Islet of Langerhans (tissue), 1 donor: ENCODE measurements around the gene HNRNPA2B1.
"Not testable (repeated sequence)": the region's sequence is repeated elsewhere in the genome, so short reads cannot be mapped to it uniquely, and the experiment has no call there.

Source experiments
- FAIRE-seq: peaks from one replicate; lab custom pipeline; 2011; peaks lifted over from hg19 to GRCh38; lab: Jason Lieb, UNC

Gene HNRNPA2B1

DNA sequence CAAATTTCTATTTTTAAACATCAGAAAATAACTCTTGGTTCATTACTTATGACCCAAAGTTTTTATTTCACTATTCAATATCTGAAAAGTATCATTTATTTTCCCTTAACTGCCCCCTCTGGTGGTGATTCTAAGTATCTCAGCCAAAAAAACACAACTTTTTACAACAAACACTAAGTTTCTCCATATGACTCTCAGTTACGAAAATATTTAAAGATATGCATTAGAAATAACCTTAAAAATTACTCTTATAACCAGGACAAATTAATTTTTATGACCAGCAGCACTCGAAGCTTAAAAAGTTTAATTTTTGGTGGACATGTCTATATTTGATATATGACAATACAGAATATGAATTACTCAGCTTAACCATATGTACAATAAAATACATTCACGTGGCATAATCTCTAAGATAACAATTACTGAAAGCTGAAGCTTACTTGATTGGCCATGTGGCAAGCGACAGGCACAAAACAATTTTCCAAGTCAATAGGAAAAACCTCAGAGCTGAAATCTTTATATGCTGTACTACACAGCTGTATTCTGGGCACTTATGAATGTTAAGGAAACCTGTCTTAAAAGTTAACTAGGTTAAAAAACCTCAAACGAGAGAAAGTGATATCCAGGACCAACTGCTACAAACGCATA, 2.3 kb downstream of the HNRNPA2B1 start:
- peak; percentile 74 for FAIRE-seq

DNA sequence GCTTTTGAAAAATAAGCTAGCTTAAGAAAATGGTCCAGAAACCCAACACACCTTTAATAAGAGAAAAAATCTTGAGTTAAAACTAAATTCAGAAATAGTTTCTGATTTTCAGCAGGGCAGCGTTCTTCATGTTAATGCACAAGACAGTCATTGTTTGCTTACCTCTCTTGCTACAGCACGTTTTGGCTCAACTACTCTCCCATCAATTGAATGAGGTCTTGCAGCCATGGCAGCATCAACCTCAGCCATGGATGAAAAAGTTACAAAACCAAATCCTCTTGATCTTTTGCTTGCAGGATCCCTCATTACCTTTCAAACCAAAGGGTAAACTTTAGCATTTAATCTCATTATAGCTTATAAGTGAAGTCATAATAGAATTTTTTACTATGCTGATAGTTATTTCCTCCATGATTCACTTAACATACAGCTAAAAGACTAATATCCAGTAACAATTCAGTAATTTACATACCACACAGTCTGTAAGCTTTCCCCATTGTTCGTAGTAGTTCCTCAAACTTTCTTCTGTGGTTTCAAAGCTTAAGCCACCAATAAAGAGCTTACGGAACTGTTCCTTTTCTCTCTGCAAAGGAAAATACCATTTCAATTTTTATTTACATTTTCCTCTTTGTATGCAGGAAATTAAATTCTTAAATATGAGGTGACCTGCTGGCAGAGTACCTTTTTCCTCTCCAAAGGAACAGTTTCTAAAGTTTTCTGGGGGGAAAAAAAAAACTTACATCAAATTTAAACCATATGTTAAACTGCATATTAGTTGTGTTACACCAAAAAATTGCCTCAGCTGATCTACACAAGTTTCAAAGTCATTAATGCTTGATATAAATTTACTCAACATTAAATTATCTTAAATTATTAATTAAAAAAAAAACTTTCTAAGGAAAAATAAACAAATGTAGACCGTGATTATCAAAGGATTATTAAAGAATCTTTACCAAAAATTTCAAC, 3.1 kb downstream of the HNRNPA2B1 start:
- no peak for FAIRE-seq

DNA sequence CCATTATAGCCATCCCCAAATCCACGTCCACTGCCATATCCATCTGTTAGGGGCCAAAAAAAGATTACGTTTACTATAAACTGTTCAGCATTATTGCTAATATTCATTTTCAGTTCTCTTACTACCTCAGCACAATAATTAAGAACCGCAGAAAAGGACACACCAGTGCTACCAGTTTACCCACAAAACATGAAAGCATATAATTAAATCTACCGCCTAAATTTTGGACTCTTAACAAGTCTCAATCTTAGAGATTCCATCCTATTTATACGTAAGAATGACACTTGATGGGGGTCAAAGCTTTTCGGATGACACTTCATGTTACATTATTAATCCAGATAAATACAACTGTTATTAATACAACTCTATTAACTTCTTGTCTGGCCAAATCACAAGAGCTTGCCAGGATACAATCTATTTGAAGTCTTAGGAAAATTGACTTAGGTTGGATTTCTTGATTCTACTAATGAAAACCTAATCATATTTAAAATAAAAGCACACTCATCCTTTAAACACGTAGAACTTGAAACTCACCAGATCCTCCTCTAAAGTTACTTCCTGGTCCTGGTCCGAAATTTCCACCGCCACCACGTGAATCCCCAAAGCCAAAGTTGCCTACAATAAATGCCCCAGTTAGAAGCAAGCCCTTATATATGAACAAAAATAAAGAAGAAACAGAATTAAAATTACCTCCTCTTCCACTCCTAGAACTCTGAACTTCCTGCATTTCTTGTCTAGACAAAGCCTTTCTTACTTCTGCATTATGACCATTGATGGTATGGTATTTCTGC, 4.5 kb downstream of the HNRNPA2B1 start:
- no peak for FAIRE-seq

DNA sequence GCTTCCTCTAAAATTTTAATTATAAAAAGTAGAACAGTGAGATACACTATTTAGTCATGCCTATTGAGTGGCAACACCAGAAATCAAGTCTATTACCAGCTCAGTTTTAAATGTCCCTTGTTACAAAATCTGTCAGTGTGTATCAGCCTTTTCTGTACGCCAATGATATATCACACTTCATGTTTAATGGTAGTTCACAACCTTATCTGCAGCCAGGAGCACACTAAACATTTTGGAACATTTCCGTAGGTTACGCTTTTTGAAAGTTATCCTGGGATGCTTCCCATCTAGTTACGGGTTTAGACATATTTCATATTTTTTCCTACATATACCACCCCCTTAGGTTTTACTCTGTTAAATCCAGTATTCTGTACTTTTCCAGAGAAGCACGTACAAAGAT, 5.4 kb downstream of the HNRNPA2B1 start:
- FAIRE-seq, result no peak

DNA sequence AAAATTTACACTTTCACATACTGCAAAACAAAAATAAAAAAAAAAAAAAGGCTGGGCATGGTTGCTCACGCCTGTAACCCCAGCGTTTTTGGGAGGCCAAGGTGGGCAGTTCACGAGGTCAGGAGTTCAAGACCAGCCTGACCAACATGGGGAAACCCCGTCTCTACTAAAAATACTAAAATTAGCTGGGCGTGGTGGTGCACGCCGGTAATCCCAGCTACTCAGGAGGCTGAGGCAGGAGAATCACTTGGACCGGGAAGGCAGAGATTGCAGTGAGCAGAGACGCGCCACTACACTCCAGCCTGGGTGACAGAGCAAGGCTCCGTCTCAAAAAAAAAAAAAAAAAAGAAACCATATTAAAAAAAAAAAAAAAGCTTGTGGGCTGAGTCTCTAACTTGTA, 5.8 kb downstream of the HNRNPA2B1 start:
- FAIRE-seq, result not testable (repeated sequence)

DNA sequence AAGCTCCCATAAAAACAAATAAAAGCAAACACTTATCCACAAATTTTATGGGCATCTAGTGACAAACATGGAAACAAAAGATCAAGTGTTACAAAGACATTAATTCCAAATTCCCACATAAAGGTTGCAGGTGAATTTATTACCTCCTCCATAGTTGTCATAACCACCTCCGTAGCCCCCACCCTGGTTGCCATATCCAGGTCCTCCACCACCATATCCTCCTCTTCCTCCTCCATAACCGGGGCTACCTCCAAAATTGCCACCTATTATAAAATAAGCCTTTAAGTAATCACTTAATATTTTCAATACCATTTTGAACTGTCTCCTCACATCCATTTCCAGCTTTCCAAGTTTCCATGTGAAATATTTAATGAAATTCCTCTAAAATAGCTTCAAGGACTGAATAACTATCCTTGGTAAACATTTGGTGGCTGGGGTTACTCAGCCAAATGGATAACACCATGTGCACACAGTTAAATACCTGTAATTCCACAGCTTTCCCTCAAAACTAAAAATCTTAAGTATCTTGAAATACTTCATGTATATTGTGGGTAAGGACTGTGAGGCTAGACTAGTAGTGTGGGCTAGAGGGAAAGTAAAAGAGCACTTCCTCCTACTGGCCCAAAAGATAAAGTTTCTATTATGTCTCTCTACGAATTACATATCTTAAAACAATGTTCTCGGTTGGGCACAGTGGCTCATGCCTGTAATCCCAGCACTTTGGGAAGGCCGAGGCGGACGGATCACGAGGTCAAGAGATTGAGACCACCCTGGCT, 6.9 kb downstream of the HNRNPA2B1 start:
- no peak for FAIRE-seq

DNA sequence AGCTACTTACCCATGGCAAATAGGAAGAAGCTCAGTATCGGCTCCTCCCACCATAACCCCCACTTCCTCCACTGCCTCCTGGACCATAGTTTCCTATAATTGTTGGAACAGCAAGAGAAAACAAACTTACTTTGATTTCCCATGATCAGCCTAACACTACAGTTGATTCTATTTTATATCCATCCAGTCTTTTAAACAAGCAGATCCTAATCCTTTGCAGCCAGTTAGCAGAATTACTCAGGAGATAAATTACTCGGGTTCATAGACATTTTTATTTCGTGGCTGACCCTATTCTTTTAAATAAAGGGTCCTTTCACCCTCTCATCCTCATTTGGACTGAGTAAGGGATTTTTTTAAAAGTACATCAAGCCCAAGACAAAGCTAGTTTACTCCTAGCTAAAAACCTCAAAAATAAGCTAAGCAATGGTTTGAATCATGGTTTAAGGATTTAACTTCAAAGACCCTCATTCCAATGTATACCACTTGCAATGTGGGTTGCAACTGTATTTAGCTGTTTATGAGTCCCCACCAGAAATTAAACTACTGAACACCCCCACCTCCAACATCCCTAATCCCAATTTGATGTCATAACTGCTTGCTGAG, 8.0 kb downstream of the HNRNPA2B1 start:
- FAIRE-seq, result no peak

DNA sequence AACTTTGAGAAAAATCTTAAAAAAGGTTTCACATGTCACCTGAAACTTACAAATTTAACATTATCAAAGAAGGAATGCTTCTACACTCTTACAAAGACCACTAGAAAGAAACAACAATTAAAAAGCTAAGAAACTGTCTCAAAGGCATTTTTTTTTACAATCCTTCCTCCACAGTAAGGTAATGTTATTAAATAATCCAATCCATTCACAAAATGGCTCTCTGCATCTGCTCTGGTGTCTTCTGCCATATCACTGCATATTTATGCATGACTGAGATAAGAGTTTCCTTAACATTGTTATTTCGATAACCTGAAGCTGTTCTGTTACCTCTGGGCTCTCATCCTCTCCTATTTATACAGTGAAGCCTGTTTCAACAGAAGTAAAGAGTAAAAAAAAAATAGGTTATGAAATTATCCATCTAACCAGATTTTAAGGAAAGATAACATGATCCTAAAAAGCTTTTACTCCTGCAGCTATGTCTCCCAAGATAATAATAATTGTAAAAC, 8.5 kb downstream of the HNRNPA2B1 start:
- FAIRE-seq, result no peak

DNA sequence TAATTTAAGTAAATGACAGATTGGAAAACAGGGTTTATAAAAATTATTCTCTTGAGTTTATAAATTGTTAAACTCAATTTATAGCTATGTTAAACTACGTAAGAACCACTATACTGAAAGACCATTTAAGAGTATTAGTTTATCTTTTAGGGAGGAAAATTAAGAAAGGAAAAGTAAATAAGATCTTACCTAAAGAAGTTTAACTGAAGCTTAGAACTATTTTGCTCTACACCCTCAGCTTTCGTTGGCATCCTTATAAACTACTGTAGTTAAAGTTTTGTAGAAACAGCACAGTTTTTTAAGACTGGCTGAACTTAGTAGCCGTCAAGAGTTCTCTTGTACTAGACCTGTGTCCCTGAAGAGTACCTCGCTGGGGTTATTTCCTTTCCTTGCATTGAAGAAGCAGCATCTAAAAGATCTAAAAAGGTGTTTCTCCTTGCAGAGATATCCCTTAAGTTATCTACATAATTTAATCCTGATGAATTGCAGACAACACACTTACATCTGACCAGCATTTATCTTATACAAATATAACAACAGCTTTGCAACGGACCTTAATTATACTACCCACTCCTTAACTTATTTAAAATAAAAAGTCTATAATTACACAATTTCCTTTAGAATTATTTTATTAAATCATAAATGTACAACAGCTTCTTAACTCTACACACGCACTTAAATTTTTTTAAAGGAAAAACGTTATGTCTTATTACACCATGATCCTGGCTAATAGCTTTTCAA, 9.1 kb downstream of the HNRNPA2B1 start:
- FAIRE-seq, result no peak

DNA sequence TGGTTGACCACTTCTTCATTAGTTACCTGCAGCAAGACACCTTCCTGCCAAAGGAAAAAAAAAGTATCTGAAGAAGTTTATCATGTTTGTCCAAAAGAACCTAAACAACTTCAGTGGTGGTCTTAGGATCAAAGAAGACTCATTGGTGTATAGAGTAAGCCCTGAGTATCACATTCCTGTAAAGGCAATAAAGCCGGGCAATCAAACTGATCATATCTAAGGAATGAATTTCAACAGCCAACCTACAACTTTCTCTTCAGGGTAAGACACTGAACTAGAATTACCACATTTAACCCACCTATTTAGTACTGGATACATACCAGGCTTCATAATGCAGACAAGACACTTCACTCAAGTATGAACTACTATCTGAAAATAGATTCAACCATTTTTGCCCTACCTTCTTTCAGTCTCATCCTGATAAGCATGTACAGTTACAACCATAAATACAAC, 10.1 kb downstream of the HNRNPA2B1 start:
- no peak for FAIRE-seq

DNA sequence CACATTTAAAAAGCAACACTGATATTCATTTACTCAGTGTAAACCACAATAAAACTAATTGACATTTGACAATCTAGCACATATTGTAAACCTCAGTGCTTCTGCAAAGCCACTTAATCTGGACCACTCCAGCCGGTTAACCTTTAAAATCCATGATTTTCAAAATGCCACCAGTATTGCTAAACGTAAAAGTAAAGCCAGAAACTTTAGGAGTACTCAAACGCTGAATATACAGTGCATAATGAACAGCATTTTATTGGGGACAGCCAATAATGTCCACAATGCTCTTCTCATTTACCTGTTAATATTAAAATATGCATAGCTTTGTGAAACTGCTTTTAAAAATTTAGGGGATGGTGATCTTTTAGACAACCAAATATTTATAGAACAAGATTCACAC, 10.8 kb downstream of the HNRNPA2B1 start:
- FAIRE-seq, result no peak

DNA sequence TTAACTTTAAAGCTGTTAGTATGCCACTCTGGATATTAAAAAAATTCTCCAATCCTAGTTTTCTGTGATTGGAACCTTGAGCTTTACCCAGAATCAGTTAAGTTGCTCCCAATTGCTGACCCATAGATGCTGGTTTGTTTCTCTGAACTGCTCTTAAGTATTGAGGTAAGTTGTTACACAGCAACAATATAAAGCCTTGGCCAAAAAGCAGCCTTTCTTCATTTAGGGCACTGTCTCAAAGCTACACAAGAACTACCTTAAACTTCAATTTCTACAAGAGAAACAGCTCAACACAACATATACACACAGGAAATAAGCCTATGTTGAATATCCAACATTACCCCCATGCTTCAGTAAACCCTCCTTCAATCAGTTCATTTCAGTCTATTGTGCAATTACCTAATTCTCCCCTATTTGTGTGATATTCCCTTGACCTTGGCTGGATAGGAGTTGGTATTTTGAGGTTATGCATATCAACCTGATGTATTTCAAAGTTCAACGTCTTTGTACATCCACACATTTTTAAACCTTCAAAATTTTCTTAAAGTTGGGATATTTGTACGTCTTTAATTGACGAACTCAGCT, 11.5 kb downstream of the HNRNPA2B1 start:
- FAIRE-seq, result no peak

DNA sequence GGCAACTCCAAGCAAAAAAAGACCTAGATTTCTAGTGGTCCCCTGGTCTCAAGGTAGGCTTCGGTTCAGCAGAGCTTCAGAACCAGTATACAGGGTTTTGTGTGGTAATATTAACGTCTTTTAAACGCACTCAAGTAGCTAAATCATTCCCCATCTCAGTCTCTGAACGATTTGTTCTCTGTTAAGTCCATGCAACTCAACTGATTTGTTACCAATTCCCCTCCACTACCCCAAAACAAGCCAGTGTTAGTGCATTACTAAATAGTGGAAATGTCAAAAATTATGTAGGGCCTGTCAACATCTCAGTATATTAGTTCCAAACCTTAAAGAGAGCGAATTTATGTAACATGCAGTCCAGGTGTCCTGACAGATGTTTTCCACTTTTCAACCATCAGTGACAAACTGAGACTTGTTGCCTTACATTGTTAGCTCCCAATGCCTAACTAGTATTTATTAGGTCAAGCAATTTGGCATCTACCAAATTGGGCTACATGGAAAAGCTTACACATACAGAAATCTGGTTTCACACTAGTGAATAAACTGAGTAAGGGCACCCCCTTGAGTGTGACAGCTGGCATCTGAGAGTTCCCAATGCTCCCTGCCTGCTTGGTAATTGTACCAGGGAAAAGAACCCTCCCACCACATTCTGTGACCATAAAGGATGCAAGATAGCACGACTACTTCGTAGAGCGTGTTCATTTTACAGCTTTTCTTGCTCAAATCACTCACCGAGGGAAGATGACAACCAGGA, 12.2 kb downstream of the HNRNPA2B1 start:
- no peak for FAIRE-seq

DNA sequence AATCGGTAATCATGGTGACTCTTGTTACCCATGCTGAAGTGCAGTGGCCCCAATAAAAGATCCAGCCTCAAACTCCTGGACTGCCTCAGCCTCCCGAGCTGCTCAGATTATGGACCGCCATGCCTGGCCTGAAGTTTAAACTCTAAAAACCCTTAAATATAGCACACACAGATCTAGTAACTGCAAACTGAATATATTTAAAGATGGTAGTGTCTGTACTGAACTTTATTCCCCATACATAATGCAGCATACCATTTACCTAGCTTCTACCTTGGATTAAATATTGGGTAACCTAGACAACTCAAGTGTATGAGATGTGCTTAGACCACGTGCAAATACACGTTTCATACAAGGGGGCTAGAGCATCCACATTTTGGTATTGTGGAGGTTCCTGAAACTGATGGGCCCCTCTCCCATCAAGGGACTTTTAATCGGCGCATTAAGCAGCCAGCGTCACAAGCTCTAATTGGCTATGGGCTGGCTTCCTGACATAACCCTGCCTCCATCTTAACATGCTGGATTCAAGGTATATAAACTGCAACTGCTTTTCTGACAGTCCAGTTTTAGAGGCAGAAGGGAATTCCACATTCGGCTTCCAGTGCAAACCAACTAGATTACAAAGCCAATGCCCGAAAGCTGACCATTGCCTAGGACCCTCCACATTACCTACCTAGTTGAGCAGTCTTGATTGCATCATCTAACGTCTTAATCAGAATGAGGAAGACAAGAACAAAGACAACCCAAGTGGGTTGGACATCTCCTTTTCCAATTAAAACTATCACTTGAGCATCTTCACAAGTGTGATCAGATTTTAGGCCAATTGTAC, 13.0 kb downstream of the HNRNPA2B1 start:
- no peak for FAIRE-seq

DNA sequence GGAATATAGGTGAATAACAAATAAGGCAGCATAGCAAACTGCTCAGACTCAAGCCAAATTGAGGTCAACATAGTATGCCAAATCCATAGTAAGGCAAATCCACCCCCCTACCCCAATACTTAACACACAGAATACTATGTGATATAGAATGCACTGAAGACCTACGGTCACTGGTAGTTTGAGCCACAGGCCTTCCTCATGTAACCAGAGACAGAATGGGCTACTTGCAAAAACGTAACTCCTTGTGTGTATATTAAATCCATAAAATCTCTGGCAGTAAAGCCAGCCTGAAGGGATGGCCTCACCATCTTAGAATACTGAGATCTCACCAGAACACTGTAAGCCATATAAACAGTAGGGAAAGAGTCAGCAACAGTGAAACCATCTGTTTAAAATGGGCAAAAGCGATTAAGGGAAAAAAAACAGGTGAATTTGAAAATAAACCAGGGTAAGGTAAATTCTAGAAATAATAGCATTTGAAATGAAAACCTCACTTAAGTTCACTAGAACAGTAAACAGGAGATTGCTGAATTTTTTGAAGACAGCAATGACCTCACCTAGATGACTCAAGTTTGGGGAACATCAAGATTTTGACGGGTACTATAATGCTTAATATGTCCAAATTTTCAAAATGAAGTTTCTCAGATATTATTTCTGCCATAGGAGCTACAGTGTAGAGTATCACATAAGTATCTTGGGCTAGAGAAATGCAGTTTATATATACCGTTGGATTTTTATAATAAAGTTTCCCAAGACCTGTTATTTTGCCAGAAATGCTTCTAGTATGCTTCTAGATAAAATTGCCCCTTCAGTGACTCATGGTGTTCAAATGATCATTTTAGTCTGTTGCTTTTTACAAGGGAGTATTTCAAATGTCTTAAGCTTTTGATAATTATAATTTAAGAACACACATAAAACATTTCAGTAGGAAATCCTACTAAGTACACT, 13.9 kb downstream of the HNRNPA2B1 start:
- no peak for FAIRE-seq

DNA sequence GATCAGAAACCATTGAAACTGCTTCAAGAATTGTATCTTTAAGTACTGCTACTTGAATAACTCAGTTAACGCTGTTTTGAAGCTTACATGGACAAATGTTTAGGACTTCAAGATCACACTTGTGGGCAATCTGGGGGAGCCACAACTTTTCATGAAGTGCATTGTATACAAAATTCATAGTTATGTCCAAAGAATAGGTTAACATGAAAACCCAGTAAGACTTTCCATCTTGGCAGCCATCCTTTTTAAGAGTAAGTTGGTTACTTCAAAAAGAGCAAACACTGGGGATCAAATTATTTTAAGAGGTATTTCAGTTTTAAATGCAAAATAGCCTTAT, 14.7 kb downstream of the HNRNPA2B1 start:
- no peak for FAIRE-seq

DNA sequence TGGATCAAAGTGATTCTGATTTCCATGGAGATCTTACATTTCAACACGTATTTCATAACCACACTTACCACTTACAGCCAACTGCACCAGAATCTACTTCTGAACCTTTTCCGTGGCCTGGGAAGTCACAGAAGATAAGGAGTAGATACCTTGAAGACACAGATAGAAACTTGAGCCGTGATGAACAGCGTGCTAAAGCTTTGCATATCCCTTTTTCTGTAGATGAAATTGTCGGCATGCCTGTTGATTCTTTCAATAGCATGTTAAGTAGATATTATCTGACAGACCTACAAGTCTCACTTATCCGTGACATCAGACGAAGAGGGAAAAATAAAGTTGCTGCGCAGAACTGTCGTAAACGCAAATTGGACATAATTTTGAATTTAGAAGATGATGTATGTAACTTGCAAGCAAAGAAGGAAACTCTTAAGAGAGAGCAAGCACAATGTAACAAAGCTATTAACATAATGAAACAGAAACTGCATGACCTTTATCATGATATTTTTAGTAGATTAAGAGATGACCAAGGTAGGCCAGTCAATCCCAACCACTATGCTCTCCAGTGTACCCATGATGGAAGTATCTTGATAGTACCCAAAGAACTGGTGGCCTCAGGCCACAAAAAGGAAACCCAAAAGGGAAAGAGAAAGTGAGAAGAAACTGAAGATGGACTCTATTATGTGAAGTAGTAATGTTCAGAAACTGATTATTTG, 15.3 kb downstream of the HNRNPA2B1 start:
- FAIRE-seq, result no peak
